HL-60 (cell line): ENCODE measurements around the gene JDP2.

Experiments used
- POLR2AphosphoS5 ChIP-seq: IDR thresholded peaks from 2 replicates; pipeline ENCODE4 v1.6.1; 2012; ENCODE audit warnings: low read depth
- REST ChIP-seq: IDR thresholded peaks from 2 replicates; pipeline ENCODE4 v1.6.1; 2012; ENCODE audit warnings: low read depth; ENCODE audit not compliant: insufficient replicate concordance
- SPI1 ChIP-seq: IDR thresholded peaks from 2 replicates; pipeline ENCODE4 v1.6.1; 2012; ENCODE audit warnings: low read depth, mild to moderate bottlenecking, borderline replicate concordance
- TF ChIP-seq, protein P1 (sequence below): IDR thresholded peaks from one replicate; pipeline ENCODE4 v1.5.1; 2011; ENCODE audit warnings: low read length, control low read depth, inconsistent platforms; ENCODE audit not compliant: insufficient read depth

DNA sequence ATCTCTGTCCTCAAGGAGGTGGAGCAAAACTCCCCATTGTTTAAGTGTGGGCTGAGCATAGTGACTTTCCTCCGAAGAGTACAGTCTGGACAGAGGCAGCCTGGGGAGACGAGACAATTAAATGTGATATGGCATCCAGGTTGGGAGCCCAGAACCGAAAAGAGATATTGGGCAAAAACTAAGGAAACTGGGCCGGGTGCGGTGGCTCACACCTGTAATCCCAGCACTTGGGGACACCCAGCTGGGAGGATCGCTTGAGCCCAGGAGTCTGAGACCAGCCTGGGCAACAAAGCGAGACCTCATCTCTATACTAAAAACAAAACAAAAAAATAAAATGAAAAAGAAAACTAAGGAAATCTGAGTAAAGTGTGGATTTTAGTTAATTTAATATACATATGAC lies 35.9 kb upstream of the JDP2 start:
- TF ChIP-seq, protein P1, sequence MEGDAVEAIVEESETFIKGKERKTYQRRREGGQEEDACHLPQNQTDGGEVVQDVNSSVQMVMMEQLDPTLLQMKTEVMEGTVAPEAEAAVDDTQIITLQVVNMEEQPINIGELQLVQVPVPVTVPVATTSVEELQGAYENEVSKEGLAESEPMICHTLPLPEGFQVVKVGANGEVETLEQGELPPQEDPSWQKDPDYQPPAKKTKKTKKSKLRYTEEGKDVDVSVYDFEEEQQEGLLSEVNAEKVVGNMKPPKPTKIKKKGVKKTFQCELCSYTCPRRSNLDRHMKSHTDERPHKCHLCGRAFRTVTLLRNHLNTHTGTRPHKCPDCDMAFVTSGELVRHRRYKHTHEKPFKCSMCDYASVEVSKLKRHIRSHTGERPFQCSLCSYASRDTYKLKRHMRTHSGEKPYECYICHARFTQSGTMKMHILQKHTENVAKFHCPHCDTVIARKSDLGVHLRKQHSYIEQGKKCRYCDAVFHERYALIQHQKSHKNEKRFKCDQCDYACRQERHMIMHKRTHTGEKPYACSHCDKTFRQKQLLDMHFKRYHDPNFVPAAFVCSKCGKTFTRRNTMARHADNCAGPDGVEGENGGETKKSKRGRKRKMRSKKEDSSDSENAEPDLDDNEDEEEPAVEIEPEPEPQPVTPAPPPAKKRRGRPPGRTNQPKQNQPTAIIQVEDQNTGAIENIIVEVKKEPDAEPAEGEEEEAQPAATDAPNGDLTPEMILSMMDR, result no peak
- TF ChIP-seq REST (no peak), SPI1 (no peak), POLR2AphosphoS5 (no peak)
